Esophagus muscularis mucosa (tissue), 4 donors: ENCODE measurements around the gene DNAH17. TPM values are rescaled to one million over a fixed set of nuclear protein-coding genes. Genes with fewer than 3 reads are reported as not detected.

Experiments used
- DNase-seq: peaks from one replicate; pipeline ENCODE4 v3.0.0-alpha.2; 2017; ENCODE audit errors: extremely low spot score
- H3K27ac ChIP-seq, 4 donors: fragments of 200-600 bp; sonication (generic); replicated peaks in 1 of 4; 1 replicate in 3 of 4; 2 replicates in 1 of 4; pipeline ENCODE4 v1.5.1; 2016 to 2019; ENCODE audit warnings: mild to moderate bottlenecking in 1 of 4
- H3K27me3 ChIP-seq, 4 donors: fragments of 200-600 bp; sonication (generic); one replicate each; pipeline versions ENCODE4 v1.5.1 to v1.6.0; 2016 to 2019
- H3K36me3 ChIP-seq, 4 donors: fragments of 200-600 bp; sonication (generic); one replicate each; pipeline ENCODE4 v1.5.1; 2016 to 2019
- H3K4me1 ChIP-seq, 4 donors: fragments of 200-600 bp; sonication (generic); one replicate each; pipeline ENCODE4 v1.5.1; 2016 to 2019
- H3K4me3 ChIP-seq, 4 donors: fragments of 200-600 bp; sonication (generic); 1 replicate in 2 of 4; 2 replicates in 2 of 4; pipeline ENCODE4 v1.5.1; 2016 to 2019; ENCODE audit warnings: mild to moderate bottlenecking in 4 of 4, moderate library complexity in 1 of 4
- H3K9me3 ChIP-seq, 4 donors: fragments of 200-600 bp; sonication (generic); 1 replicate in 3 of 4; 2 replicates in 1 of 4; pipeline ENCODE4 v1.5.1; 2016 to 2019
- EP300 ChIP-seq: sonication (generic); formaldehyde crosslinking; IDR thresholded peaks from one replicate; pipeline ENCODE4 v1.6.1; 2017; ENCODE audit warnings: antibody characterized with exemption
- POLR2A ChIP-seq: fragments of 450-650 bp; IDR thresholded peaks from one replicate; pipeline ENCODE4 v1.6.1; 2017; ENCODE audit warnings: antibody characterized with exemption, moderate library complexity, mild to moderate bottlenecking, low read depth
- POLR2AphosphoS5 ChIP-seq, 2 donors: sonication (generic); formaldehyde crosslinking; IDR thresholded peaks; one replicate each; pipeline ENCODE4 v1.6.1; 2017; ENCODE audit warnings: antibody characterized with exemption in 2 of 2
- WGBS: methylation state at CpG from one replicate; pipeline ENCODE4 v1.1.5; 2018; 5-methylcytosine and 5-hydroxymethylcytosine counted together
- intact Hi-C: fragments of 100-400 bp; cut with DNase I; formaldehyde crosslinking; loops from one replicate; pipeline ENCODE4 v1.15.1; 2023
- total RNA-seq, 4 donors: library from RNA; depleted of rRNA; stranded (reverse); fragments of >200 nt; gene quantifications; one replicate each; pipeline versions ENCODE4 v1.1.0 to v1.2.1, GENCODE V29; 2016
- TF ChIP-seq, protein P1 (sequence below), 3 experiments: fragments of 200-600 bp in 2 of 3; fragments of 450-650 bp in 1 of 3; sonication (generic) in 2 of 3; IDR thresholded peaks; one replicate each; pipeline ENCODE4 v1.5.1; 2017 to 2019; ENCODE audit warnings: antibody characterized with exemption in 3 of 3, mild to moderate bottlenecking in 2 of 3, moderate library complexity in 1 of 3

The DNAH17 gene
- total RNA-seq, 4 donors from 2014 or later: not detected

DNA sequence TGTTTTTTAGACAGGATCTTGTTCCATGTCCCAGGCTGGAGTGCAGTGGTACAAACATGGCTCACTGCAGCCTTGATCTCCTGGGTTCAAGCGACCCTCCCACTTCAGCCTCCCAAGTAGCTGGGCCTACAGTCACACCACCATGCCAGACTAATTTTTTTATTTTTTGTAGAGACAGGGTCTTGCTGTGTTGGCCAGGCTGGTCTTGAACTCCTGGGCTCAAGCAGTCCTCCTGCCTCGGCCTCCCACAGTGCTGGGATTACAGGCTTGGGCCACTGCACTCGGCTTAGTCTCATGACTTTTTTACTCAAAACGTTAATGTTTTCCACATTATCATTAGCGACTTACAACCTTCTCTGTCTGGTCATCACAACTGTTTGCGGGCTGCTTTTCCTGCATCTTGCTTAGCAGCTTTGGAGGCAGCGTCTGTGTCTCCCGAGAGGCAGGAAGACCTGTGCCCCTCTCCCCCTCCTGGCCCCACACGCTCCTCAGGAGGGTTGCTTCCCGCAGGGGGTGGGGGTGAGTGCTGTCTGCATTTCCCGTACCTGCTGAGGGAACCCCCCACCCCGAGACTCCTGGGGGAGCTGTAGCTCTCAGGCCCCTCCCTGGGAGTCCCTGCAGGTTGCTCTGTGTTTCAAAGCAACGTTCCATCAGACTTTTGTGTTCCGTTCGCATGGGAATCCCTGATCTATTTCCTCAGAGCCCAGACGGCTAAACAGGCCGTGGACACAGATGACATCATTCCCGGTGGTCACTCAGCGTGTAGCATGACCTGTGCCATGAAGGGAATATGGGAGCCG, 146.1 kb downstream of the DNAH17 start:
- no peak overlapping the region for H3K27ac ChIP-seq
- intact Hi-C loops: no loop called here
- 67% methylated on average over 20 of the region's 20 CpGs for WGBS
- no peak for DNase-seq
- peaks cover 0 to 11% (median 0%) of the 10 kb centered on the region in 4 donors for H3K27me3 ChIP-seq
- TF ChIP-seq POLR2AphosphoS5 (IDR thresholded peaks at IDR 0.05) (no peak), EP300 (no peak), POLR2A (no peak)
- TF ChIP-seq, protein P1, sequence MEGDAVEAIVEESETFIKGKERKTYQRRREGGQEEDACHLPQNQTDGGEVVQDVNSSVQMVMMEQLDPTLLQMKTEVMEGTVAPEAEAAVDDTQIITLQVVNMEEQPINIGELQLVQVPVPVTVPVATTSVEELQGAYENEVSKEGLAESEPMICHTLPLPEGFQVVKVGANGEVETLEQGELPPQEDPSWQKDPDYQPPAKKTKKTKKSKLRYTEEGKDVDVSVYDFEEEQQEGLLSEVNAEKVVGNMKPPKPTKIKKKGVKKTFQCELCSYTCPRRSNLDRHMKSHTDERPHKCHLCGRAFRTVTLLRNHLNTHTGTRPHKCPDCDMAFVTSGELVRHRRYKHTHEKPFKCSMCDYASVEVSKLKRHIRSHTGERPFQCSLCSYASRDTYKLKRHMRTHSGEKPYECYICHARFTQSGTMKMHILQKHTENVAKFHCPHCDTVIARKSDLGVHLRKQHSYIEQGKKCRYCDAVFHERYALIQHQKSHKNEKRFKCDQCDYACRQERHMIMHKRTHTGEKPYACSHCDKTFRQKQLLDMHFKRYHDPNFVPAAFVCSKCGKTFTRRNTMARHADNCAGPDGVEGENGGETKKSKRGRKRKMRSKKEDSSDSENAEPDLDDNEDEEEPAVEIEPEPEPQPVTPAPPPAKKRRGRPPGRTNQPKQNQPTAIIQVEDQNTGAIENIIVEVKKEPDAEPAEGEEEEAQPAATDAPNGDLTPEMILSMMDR (IDR thresholded peaks at IDR 0.05): no peak
- H3K9me3 ChIP-seq: no peaks in the 10 kb centered on the region
- H3K36me3 ChIP-seq: peaks cover 6 to 33% (median 30%) of the 10 kb centered on the region in 4 donors
- H3K4me1 ChIP-seq: peaks cover 0 to 36% (median 27%) of the 10 kb centered on the region in 4 donors
- H3K4me3 ChIP-seq: no peak overlapping the region

DNA sequence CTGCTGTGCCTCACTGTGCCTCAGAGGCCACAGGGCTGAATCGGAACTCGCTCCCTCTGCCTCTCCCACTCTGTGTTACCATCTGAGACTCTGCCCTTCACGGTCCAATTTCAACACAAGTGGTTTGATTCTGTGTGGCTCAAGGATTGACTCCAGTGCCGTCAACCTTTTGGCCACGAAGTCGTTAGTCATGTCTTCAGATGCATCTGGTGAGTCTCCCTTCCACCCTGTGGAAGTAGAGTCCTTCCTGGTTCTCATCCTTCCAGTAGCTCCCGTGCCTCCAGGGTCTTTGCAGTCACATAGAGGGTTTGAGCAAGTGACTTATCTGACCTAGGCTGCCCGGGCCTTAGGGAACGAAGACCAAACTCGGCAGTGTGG, 147.6 kb downstream of the DNAH17 start:
- Histone ChIP-seq H3K4me1 (peaks cover 4 to 36% (median 27%) of the 10 kb centered on the region in 4 donors), H3K36me3 (peaks cover 14 to 48% (median 43%) of the 10 kb centered on the region in 4 donors), H3K4me3 (no peak overlapping the region), H3K27ac (no peak overlapping the region), H3K9me3 (no peaks in the 10 kb centered on the region), H3K27me3 (peaks cover 0 to under 1% (median 0%) of the 10 kb centered on the region in 4 donors)
- TF ChIP-seq EP300 (no peak), POLR2A (no peak)
- TF ChIP-seq, protein P1 (IDR thresholded peaks at IDR 0.05): no peak
- DNase-seq: no peak
- intact Hi-C loops: no loop called here
- 80% methylated on average over 9 of the region's 10 CpGs for WGBS

DNA sequence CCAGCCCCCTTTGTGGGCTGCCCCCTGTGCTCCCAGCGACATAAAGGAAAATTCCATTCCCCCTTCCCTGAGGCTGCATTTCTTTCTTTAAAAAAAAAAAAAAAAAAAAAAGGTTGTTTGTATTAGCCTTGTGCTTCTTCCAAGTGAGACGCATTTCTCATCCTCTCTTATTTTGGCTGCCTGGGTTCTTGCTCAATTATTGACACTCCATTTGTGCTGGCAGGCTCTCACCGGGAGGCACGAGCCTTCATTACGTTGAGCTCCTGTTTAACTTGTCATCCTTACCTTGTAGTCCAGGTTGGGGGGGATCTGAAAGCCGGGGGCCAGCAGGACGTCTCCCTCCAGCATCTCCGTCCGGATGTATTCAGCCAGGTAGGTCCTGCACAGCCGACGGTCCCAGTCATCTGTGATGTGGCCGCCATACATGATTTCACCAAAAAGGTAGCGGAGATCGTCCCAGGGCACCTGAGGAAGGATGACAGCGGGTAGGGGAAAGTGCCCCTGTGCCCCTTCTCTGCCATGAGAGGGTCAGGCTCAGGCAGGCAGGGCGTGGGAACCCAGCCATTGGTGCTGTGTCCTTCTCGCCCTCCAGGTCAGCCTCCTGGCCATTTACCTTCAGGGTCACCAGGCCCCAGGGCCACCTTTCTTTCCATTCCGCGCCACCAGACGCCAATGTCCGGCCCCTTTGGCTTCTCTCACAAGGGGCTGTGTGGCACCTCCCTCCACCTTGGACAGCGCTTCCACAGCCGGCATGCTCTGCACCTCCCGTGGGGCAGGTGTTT, 148.2 kb downstream of the DNAH17 start:
- Histone ChIP-seq H3K36me3 (peaks cover 15 to 54% (median 48%) of the 10 kb centered on the region in 4 donors), H3K4me3 (no peak overlapping the region), H3K4me1 (peaks cover 5 to 38% (median 27%) of the 10 kb centered on the region in 4 donors), H3K27me3 (no peaks in the 10 kb centered on the region), H3K9me3 (no peaks in the 10 kb centered on the region), H3K27ac (peak overlapping the region in 2 of 4 donors; percentile 16 to 38)
- DNase-seq: no peak
- WGBS: 81% methylated on average over 24 of the region's 24 CpGs
- intact Hi-C loops: no loop called here
- no peak for TF ChIP-seq POLR2AphosphoS5 (IDR thresholded peaks at IDR 0.05)
- TF ChIP-seq, protein P1 (IDR thresholded peaks at IDR 0.05): no peak
- no peak for TF ChIP-seq POLR2A
- TF ChIP-seq EP300: no peak

DNA sequence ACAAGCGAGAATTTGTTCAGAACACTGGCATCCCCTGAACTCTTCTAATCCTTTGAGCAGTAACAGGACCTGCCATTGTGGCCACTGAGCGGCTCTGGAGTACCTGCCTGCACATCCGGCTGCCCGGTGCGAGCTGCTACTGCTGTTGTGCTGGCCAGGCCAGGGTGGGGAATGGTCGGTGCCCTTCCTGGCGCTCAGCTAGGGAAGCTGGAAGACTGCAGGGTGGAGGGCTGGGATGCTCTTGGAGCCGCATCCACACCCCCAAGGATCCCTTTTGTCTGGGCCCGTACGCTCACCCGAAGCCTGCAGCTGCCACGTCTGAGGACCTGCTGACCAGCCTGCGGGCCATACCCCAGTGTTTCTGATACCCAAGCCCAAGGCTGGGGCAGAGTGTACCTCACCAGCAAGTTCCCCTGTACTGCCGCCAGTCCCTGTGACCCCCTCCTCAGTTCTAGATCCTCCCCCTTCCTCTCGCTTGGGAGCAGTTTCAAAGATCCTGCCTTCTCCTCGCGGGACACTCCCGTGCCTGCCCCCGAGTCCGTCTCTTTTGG, 149.1 kb downstream of the DNAH17 start:
- WGBS: 72% methylated on average over 13 of the region's 20 CpGs
- H3K27ac ChIP-seq: peak overlapping the region in 2 of 4 donors; percentile 16 to 38
- H3K4me3 ChIP-seq: no peak overlapping the region
- peaks cover 15 to 63% (median 57%) of the 10 kb centered on the region in 4 donors for H3K36me3 ChIP-seq
- peaks cover 5 to 46% (median 27%) of the 10 kb centered on the region in 4 donors for H3K4me1 ChIP-seq
- TF ChIP-seq, protein P1 (IDR thresholded peaks at IDR 0.05): no peak
- H3K27me3 ChIP-seq: no peaks in the 10 kb centered on the region
- no peak for DNase-seq
- intact Hi-C loops: no loop called here
- H3K9me3 ChIP-seq: no peaks in the 10 kb centered on the region
